Fibroblast of skin of back (primary cell): Measurements from ENCODE around the gene DNM3. TPM values are rescaled to one million over a fixed set of nuclear protein-coding genes. Genes with fewer than 3 reads are reported as not detected.
"Not testable (repeated sequence)": the region's sequence is repeated elsewhere in the genome, so short reads cannot be mapped to it uniquely, and the experiment has no call there.

Experiments
- DNase-seq: peaks from one replicate; pipeline ENCODE4 v3.0.0-alpha.2; 2013
- polyA plus RNA-seq, 2 experiments: library from polyadenylated mRNA; unstranded; fragments of 120-200 nt; gene quantifications; one replicate each; pipeline ENCODE4 v1.2.1, GENCODE V29; 2013; ENCODE audit not compliant: insufficient read length in 2 of 2

Gene DNM3
- 1.7 TPM for polyA plus RNA-seq (2013, experiment 1 of 2; ENCODE audit: insufficient read length)
- 1.4 TPM for polyA plus RNA-seq (2013, experiment 2 of 2; ENCODE audit: insufficient read length)

- peak; percentile 74 for DNase-seq
Observed at GRCh38 chr1:171841050-171841910, at the start of gene DNM3. TSS of gene DNM3 (plus strand) at chr1:171841498. CDS start at chr1:171841657, 159 bp downstream.

GRCh38 chr1:171792656-171793369 is 48.5 kb upstream of the DNM3 start:
- no peak for DNase-seq

- DNase-seq: peak; percentile 19
Observed at GRCh38 chr1:171793636-171794035, 47.7 kb upstream of the DNM3 start.

- peak; percentile 95 for DNase-seq
Observed at GRCh38 chr1:171794085-171794484, 47.2 kb upstream of the DNM3 start.

GRCh38 chr1:171796592-171796991 is 44.7 kb upstream of the DNM3 start:
- no peak for DNase-seq

- DNase-seq: no peak
Observed at GRCh38 chr1:171798311-171798710, 43.0 kb upstream of the DNM3 start.

GRCh38 chr1:171798765-171799164 is 42.5 kb upstream of the DNM3 start:
- no peak for DNase-seq

- no peak for DNase-seq
Observed at GRCh38 chr1:171799166-171799565, 42.1 kb upstream of the DNM3 start.

GRCh38 chr1:171799698-171800097 is 41.6 kb upstream of the DNM3 start:
- not testable (repeated sequence) for DNase-seq

- DNase-seq: no peak
Observed at GRCh38 chr1:171800342-171800741, 41.0 kb upstream of the DNM3 start.

- no peak for DNase-seq
Observed at GRCh38 chr1:171800851-171801250, 40.4 kb upstream of the DNM3 start.

- peak; percentile 50 for DNase-seq
Observed at GRCh38 chr1:171801487-171801891, 39.8 kb upstream of the DNM3 start.

- no peak for DNase-seq
Observed at GRCh38 chr1:171802207-171802606, 39.1 kb upstream of the DNM3 start.

- DNase-seq: no peak
Observed at GRCh38 chr1:171803045-171803444, 38.3 kb upstream of the DNM3 start.

- DNase-seq: no peak
Observed at GRCh38 chr1:171803461-171804022, 37.8 kb upstream of the DNM3 start.

- no peak for DNase-seq
Observed at GRCh38 chr1:171805395-171806115, 35.7 kb upstream of the DNM3 start.

GRCh38 chr1:171807556-171807955 is 33.7 kb upstream of the DNM3 start:
- DNase-seq: no peak

- no peak for DNase-seq
Observed at GRCh38 chr1:171809834-171810233, 31.5 kb upstream of the DNM3 start.

GRCh38 chr1:171811672-171812071 is 29.6 kb upstream of the DNM3 start:
- DNase-seq: no peak

GRCh38 chr1:171814692-171815091 is 26.6 kb upstream of the DNM3 start:
- peak; percentile 19 for DNase-seq

- no peak for DNase-seq
Observed at GRCh38 chr1:171816300-171816901, 24.9 kb upstream of the DNM3 start.
